Testis (tissue), 2 donors: ENCODE results near the gene BCR.

ENCODE experiments used
- CTCF ChIP-seq, 3 experiments: fragments of 450-650 bp in 2 of 3; fragments of 200-600 bp in 1 of 3; sonication (generic) in 1 of 3; IDR thresholded peaks; one replicate each; pipeline ENCODE4 v1.5.1; 2016 to 2019; ENCODE audit warnings: antibody characterized with exemption in 3 of 3, mild to moderate bottlenecking in 2 of 3, moderate library complexity in 1 of 3
- POLR2A ChIP-seq: fragments of 450-650 bp; IDR thresholded peaks from one replicate; pipeline ENCODE4 v1.6.1; 2017; ENCODE audit warnings: antibody characterized with exemption, mild to moderate bottlenecking, moderate library complexity

DNA sequence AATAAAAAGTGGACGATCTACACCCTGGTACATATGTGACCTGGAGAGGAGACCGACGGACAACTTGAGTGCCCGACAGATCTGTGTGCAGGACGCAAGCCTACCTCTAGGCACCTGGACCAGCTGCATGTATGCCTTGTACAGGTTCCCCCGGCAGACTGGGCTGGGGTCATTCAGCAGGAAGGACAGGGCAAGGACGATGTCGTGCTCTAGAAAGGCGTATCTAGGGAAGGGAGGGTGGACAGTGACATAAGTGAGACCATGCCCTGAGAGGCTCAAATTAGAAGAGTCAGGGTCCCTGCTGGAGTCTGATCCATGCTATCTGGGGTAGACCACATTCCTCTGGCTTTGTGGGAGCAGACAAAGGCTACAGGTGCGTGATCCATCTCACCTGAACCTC is 46.4 kb upstream of the BCR start:
- TF ChIP-seq CTCF (IDR thresholded peaks at IDR 0.05) = no peak
- TF ChIP-seq POLR2A = no peak
